ENCODE measurements around the gene LEPROT.
A peak's percentile ranks its signal among the peaks of the same experiment; 100 is the strongest.
"Not testable (repeated sequence)": the region's sequence is repeated elsewhere in the genome, so short reads cannot be mapped to it uniquely, and the experiment has no call there.

The LEPROT gene

DNA sequence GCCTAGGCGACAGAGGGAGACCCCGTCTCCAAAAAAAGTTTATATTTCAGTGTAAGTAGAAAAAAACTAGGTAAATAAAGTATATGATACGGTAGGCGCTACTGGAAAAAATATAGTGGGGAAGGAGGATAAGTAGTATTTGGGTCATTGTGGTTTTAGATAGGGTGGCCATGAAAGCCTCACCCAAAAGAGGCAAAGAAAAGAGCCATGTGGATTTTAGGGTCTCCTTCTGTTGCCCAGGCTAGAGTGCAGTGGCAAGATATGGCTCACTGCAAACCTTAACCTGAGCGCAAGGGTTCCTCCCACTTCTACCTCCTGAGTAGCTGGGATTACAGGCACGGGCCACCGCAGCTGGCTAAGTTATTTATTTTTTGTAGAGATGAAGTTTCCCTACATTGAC is 17.1 kb downstream of the LEPROT start:
- no peak for DNase-seq (ENCODE audit: low spot score)

DNA sequence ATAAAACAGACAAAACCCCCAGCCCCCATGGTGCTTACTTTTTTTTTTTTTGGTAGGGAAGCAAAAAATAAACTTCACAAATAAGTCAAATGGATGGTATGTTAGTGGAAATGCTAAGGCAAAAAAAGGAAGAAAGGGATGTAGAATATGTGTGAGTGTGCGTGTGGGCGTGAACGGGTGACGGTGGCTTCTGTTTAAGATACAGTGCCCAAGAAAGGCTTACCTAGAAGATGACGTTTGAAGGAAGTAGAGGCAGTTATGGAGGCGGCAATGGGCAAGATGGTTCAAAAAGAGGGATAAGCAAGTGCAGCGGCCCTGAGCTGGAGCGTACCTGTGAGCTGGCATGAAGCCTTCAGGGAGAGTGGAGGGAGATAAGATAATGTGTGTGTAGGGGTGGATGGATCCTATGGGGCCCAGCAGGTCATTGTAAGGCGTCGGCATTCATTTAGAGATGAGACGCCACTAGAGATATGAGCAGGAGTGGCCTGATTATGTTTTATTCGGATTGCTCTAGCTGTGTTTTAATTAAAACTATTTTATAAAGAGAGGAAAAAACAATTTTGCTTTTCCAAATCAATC is 19.9 kb downstream of the LEPROT start:
- no peak for DNase-seq (ENCODE audit: low spot score)

DNA sequence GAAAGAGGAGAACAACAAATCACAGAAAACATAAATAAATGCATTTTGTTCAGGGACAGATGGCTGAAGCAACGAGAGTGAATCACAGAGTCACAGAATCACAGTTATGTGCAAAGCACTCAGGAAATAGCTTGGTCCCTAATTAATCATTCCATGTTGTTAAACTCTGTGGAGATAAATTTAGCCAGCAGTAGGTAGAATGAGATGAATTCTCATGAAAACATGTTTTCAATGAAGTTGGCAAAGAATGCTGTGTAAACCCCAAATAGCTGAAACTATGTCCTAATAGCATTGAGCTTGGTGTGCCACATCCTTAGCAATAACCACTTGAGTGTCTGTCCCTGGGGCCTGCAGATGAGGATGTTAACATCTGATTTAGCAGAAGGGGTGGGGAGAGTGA is 20.4 kb downstream of the LEPROT start:
- no peak for DNase-seq (ENCODE audit: low spot score)

DNA sequence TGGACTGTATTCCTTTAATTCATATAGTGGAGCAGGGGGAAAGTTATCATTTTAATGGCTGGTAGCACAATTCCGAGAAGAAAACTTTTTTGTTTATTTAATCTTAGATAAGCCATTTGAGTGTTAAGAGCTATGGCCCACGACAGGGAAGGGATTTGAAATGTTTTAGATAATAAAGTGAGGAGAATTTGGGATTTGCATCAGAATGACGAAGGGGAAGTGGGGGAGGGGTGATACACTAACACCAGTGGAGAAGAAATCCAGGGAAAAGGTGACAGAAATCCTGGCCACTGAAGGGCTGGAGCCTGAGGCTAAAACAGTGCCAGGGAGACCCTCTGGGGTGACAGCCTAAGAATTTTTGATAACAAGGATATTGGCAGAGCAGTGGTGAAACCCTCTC is 21.0 kb downstream of the LEPROT start:
- no peak for DNase-seq (ENCODE audit: low spot score)

- no peak for DNase-seq (ENCODE audit: low spot score)
These were observed 22.0 kb downstream of the LEPROT start for GRCh38 chr1:65442442-65442841.

- DNase-seq (ENCODE audit: low spot score), result no peak
These were observed 23.2 kb downstream of the LEPROT start for GRCh38 chr1:65443647-65444046.

DNA sequence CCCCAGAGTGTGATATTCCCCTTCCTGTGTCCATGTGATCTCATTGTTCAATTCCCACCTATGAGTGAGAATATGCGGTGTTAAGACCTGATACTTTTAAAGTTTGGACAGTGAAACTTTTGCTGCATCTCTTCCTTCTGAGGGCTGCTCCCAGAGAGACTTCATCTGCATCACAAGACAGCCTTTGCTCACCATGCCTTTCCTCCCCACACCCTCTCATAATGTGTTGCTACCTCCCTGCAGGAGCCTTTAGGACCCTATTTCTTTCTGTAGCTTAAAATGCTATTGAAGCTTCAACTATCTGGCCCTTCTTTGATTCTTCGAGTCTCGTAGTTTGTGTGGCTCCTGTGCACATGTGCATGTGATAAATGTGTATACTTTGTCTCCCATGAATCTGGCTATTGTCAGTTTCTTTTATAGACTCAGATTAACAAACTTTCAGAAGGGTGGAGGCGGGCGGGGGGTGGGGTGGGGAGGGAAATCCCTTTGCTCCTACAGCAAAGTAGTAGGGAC is 23.7 kb downstream of the LEPROT start:
- no peak for DNase-seq (ENCODE audit: low spot score)

DNA sequence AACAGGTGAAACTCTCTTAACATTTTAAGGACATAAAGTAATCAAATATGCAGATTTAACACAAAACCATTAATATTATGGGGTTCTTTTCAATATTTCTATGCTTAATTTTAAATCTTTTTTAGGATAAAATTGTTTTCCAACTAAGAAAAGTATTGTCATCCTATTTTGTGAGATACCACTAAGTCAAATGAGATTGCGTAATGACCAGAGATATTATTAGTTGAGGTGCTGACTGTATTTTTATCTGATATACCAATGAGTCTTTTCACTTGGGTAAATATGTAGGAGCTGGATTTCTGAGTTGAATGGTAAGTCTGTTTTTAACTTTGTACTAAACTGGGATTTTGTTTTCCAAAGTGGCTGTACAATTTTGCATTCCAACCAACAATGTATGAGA is 25.4 kb downstream of the LEPROT start:
- DNase-seq (ENCODE audit: low spot score), result no peak

DNA sequence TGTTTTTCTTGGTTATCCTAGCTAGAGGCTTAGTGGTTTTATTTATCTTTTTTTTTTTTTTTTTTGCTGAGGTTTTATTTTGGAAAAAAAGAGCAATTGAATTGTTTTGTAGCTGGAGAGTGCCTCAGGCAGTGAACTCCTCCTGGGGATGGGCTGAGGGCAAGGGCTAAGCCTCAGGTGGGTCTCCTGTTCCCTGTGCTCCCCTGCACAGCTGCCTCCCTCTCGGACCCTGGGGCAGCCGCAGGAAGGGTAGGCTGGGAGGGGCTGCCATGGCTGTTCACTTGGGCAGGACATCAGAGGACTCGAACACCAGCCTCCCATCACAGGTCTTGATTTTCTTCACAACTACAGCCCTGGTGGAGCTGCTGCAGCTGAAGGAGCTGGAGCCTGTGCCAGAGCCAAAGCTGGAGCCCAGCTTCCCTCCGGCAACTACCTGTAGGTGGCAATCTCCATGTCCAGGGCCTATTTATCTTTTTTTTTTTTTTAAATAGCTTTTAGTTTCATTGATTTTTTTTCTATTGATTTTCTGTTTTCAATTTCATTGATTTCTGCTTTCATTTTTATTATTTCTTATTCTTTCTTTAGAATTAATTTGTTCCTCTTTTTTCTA is 28.9 kb downstream of the LEPROT start:
- no peak for DNase-seq (ENCODE audit: low spot score)

DNA sequence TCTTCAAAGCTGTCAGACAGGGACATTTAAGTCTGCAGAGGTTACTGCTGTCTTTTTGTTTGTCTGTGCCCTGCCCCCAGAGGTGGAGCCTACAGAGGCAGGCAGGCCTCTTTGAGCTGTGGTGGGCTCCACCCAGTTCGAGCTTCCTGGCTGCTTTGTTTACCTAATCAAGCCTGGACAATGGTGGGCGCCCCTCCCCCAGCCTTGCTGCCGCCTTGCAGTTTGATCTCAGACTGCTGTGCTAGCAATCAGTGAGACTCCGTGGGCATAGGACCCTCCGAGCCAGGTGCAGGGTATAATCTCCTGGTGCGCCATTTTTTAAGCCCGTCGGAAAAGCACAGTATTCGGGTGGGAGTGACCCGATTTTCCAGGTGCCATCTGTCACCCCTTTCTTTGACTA is 35.2 kb downstream of the LEPROT start:
- not testable (repeated sequence) for DNase-seq (ENCODE audit: low spot score)

DNA sequence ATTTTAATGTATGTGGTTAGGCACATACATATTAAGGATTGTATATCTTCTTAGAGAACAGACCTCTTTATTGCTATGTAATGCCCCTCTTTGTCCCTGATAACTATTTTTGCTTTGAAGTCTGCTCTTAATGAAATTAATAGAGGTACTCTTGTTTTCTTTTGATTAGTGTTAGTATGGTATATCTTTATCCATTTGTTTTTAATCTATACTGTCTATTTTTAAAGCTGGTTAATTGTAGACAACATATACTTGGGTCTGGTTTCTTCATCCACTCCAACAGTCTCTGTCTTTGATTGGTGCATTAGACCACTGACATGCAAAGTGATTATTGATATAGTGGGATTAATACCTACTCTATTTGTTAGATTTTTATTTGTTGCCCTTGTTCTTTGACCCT is 36.0 kb downstream of the LEPROT start:
- no peak for DNase-seq (ENCODE audit: low spot score)

DNA sequence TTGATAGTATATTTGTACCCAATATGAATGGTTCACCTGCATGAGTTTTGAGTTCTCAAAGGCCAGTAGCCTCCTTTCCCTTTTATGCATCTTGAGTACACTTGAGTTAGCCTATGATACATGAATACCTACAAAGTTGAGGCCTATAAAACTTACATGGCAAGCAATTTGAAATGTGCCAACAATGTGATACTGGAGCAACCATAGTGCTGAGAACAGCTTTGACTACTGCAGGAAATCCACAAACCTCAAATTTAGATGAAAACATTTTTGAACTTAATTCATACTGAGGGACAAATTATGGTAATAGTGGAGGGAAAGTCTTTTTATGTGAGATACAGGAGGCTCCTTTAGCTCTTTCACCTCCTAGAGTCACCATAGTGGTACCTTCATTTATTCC is 37.4 kb downstream of the LEPROT start:
- no peak for DNase-seq (ENCODE audit: low spot score)

GRCh38 chr1:65458730-65459396 is 38.4 kb downstream of the LEPROT start:
- no peak for DNase-seq (ENCODE audit: low spot score)

GRCh38 chr1:65459397-65459768 is 38.9 kb downstream of the LEPROT start:
- peak; percentile 37 for DNase-seq (ENCODE audit: low spot score)

DNA sequence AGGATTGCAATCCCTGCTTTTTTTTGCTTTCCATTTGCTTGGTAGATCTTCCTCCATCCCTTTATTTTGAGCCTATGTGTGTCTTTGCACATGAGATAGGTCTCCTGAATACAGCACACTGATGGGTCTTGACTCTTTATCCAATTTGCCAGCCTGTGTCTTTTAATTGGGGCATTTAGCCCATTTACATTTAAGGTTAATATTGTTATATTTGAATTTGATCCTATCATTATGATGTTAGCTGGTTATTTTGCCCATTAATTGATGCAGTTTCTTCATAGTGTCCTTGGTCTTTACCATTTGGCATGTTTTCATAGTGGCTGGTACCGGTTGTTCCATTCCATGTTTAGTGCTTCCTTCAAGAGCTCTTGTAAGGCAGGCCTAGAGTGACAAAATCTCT is 45.4 kb downstream of the LEPROT start:
- not testable (repeated sequence) for DNase-seq (ENCODE audit: low spot score)

GRCh38 chr1:65467536-65467935 is 47.1 kb downstream of the LEPROT start:
- no peak for DNase-seq (ENCODE audit: low spot score)

GRCh38 chr1:65469126-65469888 is 48.8 kb downstream of the LEPROT start:
- DNase-seq (ENCODE audit: low spot score), result no peak

- peak; percentile 12 for DNase-seq (ENCODE audit: low spot score)
These were observed 49.4 kb downstream of the LEPROT start for GRCh38 chr1:65469889-65470340.

DNA sequence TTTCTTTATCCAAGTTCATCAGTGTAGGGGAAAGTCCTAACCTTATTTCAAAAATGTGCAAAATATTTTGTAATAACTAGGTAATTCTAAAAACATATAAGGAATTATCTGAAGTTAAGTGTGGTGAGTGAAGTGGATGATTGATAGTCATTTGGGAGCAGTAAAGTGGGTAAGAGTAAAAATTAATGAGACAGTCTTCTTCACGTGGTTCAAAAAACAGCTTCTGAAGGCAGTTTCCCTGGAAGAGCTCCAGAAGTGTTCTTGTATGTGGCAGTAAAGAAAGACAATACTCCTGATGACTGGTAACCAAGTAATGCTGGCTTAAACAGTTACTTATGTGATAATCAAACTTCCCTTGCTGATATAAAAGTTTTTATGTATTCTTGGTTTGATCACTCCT is 50.3 kb downstream of the LEPROT start:
- DNase-seq (ENCODE audit: low spot score), result no peak

- DNase-seq (ENCODE audit: low spot score), result no peak
These were observed 50.9 kb downstream of the LEPROT start for GRCh38 chr1:65471213-65471833.

- DNase-seq (ENCODE audit: low spot score), result no peak
These were observed 51.4 kb downstream of the LEPROT start for GRCh38 chr1:65471861-65472332.

- DNase-seq (ENCODE audit: low spot score), result no peak
These were observed 55.9 kb downstream of the LEPROT start for GRCh38 chr1:65476327-65476726.

Data from globus pallidus (tissue), 1 donor.